HUES6 (cell line): ENCODE results near the gene HEXA.
"Not testable (repeated sequence)": the region's sequence is repeated elsewhere in the genome, so short reads cannot be mapped to it uniquely, and the experiment has no call there.

Source experiments
- H3K27ac ChIP-seq: 2 replicates; pipeline ENCODE4 v1.7.0; 2013; ENCODE audit warnings: low read depth, mild to moderate bottlenecking, low read length, inconsistent platforms
- H3K27me3 ChIP-seq: 2 replicates; pipeline ENCODE4 v1.6.1; 2013; ENCODE audit warnings: low read length; ENCODE audit not compliant: control insufficient read depth, insufficient read depth
- H3K36me3 ChIP-seq: 2 replicates; pipeline ENCODE4 v1.6.1; 2013; ENCODE audit warnings: low read length; ENCODE audit not compliant: control insufficient read depth, insufficient read depth
- H3K4me1 ChIP-seq: 2 replicates; pipeline ENCODE4 v1.6.1; 2013; ENCODE audit warnings: low read length; ENCODE audit not compliant: control insufficient read depth, insufficient read depth
- H3K4me3 ChIP-seq: 2 replicates; pipeline ENCODE4 v1.5.1; 2013; ENCODE audit warnings: low read depth, low read length
- H3K9ac ChIP-seq: one replicate; pipeline ENCODE4 v1.6.1; 2013; ENCODE audit warnings: mild to moderate bottlenecking, low read length
- H3K9me3 ChIP-seq: 2 replicates; pipeline ENCODE4 v1.6.1; 2013; ENCODE audit warnings: low read depth, low read length; ENCODE audit not compliant: control insufficient read depth, insufficient read depth

Gene HEXA

GRCh38 chr15:72404356-72404755 lies 28.5 kb upstream of the HEXA start:
- Histone ChIP-seq H3K9ac (no peak overlapping the region), H3K9me3 (no peaks in the 10 kb centered on the region), H3K36me3 (no peaks in the 10 kb centered on the region), H3K27ac (no peak overlapping the region), H3K4me3 (no peak overlapping the region), H3K4me1 (no peaks in the 10 kb centered on the region), H3K27me3 (peaks cover 65% of the 10 kb centered on the region)

GRCh38 chr15:72402726-72403125 lies 26.9 kb upstream of the HEXA start:
- Histone ChIP-seq H3K4me3 (no peak overlapping the region), H3K27ac (no peak overlapping the region), H3K4me1 (no peaks in the 10 kb centered on the region), H3K9ac (no peak overlapping the region), H3K9me3 (no peaks in the 10 kb centered on the region), H3K27me3 (peaks cover 50% of the 10 kb centered on the region), H3K36me3 (no peaks in the 10 kb centered on the region)

- no peaks in the 10 kb centered on the region for H3K36me3 ChIP-seq
- no peak overlapping the region for H3K9ac ChIP-seq
- H3K4me3 ChIP-seq = no peak overlapping the region
- peaks cover 18% of the 10 kb centered on the region; the same call in 1 of the 2 replicates for H3K27me3 ChIP-seq
- no peak overlapping the region for H3K27ac ChIP-seq
- no peaks in the 10 kb centered on the region for H3K4me1 ChIP-seq
- no peaks in the 10 kb centered on the region for H3K9me3 ChIP-seq
Observed at GRCh38 chr15:72398648-72399047, 22.8 kb upstream of the HEXA start.

GRCh38 chr15:72397796-72398588 lies 22.2 kb upstream of the HEXA start, which contains the start of gene TMEM202:
Gene TMEM202, plus strand, starts transcription at chr15:72398305. Its CDS starts 22 bp downstream, at chr15:72398327.
- no peaks in the 10 kb centered on the region for H3K36me3 ChIP-seq
- no peak within 1 kb of the TSS for H3K27ac ChIP-seq
- no peaks in the 10 kb centered on the region for H3K4me1 ChIP-seq
- H3K9ac ChIP-seq = no peak within 1 kb of the TSS
- H3K9me3 ChIP-seq = no peaks in the 10 kb centered on the region
- H3K27me3 ChIP-seq = peaks cover 12% of the 10 kb centered on the region; the same call in 1 of the 2 replicates
- no peak within 1 kb of the TSS for H3K4me3 ChIP-seq

- H3K27me3 ChIP-seq, H3K4me3 ChIP-seq, H3K9me3 ChIP-seq, H3K36me3 ChIP-seq, H3K27ac ChIP-seq, H3K9ac ChIP-seq, H3K4me1 ChIP-seq: not testable (repeated sequence)
Observed at GRCh38 chr15:72396331-72396730, 20.5 kb upstream of the HEXA start.

GRCh38 chr15:72389231-72389630 lies 13.4 kb upstream of the HEXA start:
- Histone ChIP-seq H3K4me3 (no peak overlapping the region), H3K27me3 (peaks cover 38% of the 10 kb centered on the region), H3K4me1 (no peaks in the 10 kb centered on the region), H3K9me3 (no peaks in the 10 kb centered on the region), H3K36me3 (no peaks in the 10 kb centered on the region), H3K9ac (no peak overlapping the region), H3K27ac (no peak overlapping the region)

GRCh38 chr15:72387741-72388140 lies 11.9 kb upstream of the HEXA start:
- no peaks in the 10 kb centered on the region for H3K4me1 ChIP-seq
- H3K27me3 ChIP-seq = peaks cover 53% of the 10 kb centered on the region
- H3K9me3 ChIP-seq = no peaks in the 10 kb centered on the region
- H3K36me3 ChIP-seq = no peaks in the 10 kb centered on the region
- no peak overlapping the region for H3K27ac ChIP-seq
- H3K4me3 ChIP-seq = no peak overlapping the region
- no peak overlapping the region for H3K9ac ChIP-seq

GRCh38 chr15:72382146-72382545 lies 6.3 kb upstream of the HEXA start:
- Histone ChIP-seq H3K4me3 (no peak overlapping the region), H3K4me1 (no peaks in the 10 kb centered on the region), H3K27ac (no peak overlapping the region), H3K9ac (no peak overlapping the region), H3K27me3 (peaks cover 50% of the 10 kb centered on the region), H3K36me3 (no peaks in the 10 kb centered on the region), H3K9me3 (no peaks in the 10 kb centered on the region)

GRCh38 chr15:72380743-72381142 lies 4.9 kb upstream of the HEXA start:
- peaks cover 47% of the 10 kb centered on the region for H3K27me3 ChIP-seq
- no peak overlapping the region for H3K27ac ChIP-seq
- H3K9me3 ChIP-seq = no peaks in the 10 kb centered on the region
- H3K4me1 ChIP-seq = no peaks in the 10 kb centered on the region
- H3K36me3 ChIP-seq = no peaks in the 10 kb centered on the region
- H3K4me3 ChIP-seq = no peak overlapping the region
- no peak overlapping the region for H3K9ac ChIP-seq

- Histone ChIP-seq H3K9me3 (no peaks in the 10 kb centered on the region), H3K9ac (no peak overlapping the region), H3K4me1 (no peaks in the 10 kb centered on the region), H3K36me3 (no peaks in the 10 kb centered on the region), H3K4me3 (no peak overlapping the region), H3K27me3 (peaks cover 40% of the 10 kb centered on the region), H3K27ac (no peak overlapping the region)
Observed at GRCh38 chr15:72379856-72380430, 4.1 kb upstream of the HEXA start.

- H3K9ac ChIP-seq, H3K36me3 ChIP-seq, H3K27ac ChIP-seq: not testable (repeated sequence)
Observed at GRCh38 chr15:72379106-72379505, 3.3 kb upstream of the HEXA start.

More at GRCh38 chr15:72379106-72379505, 3.3 kb upstream of the HEXA start:
- H3K4me3 ChIP-seq, H3K4me1 ChIP-seq, H3K9me3 ChIP-seq: not testable (repeated sequence)
- H3K27me3 ChIP-seq = peaks cover 31% of the 10 kb centered on the region
